HEK293 (cell line): ENCODE results near the gene LAMC3.

ENCODE experiments used
- CTCF ChIA-PET: fragments of 350-600 bp; formaldehyde crosslinking; extraction: SDS; loops from one replicate; lab custom pipeline; 2021; ENCODE audit warnings: antibody characterized with exemption; lab: Yijun Ruan, JAX
- POLR2A ChIA-PET: fragments of 300-600 bp; formaldehyde crosslinking; extraction: SDS; loops from one replicate; lab custom pipeline; 2020; ENCODE audit warnings: antibody characterized with exemption, inconsistent platforms; lab: Yijun Ruan, JAX
- H3K27ac ChIP-seq: fragments of 200-500 bp; sonication (Bioruptor generic); 2 replicates; pipeline ENCODE4 v1.5.1; 2014; ENCODE audit warnings: low read depth, low read length, control low read depth, inconsistent platforms; ENCODE audit errors: extremely low read depth
- H3K36me3 ChIP-seq, 2 experiments: fragments of 200-500 bp in 1 of 2; sonication (Bioruptor generic) in 1 of 2; 1 replicate in 1 of 2; 2 replicates in 1 of 2; pipeline ENCODE4 v1.5.1; 2014 to 2017; ENCODE audit warnings: inconsistent platforms in 2 of 2, low read length in 2 of 2; ENCODE audit not compliant: control insufficient read depth in 2 of 2, insufficient read depth in 1 of 2
- H3K4me1 ChIP-seq: fragments of 200-500 bp; sonication (Bioruptor generic); 2 replicates; pipeline ENCODE4 v1.5.1; 2014; ENCODE audit warnings: mild to moderate bottlenecking, low read length, inconsistent platforms; ENCODE audit not compliant: control insufficient read depth, insufficient read depth
- H3K4me3 ChIP-seq: 2 replicates; pipeline ENCODE4 v1.5.1; 2011; ENCODE audit warnings: low read depth, mild to moderate bottlenecking, control low read depth, low read length, moderate library complexity
- H3K9me3 ChIP-seq: fragments of 200-500 bp; sonication (Bioruptor generic); 2 replicates; pipeline ENCODE4 v1.5.1; 2014; ENCODE audit warnings: low read depth, low read length, inconsistent platforms; ENCODE audit not compliant: control insufficient read depth, insufficient read depth
- BCL11B ChIP-seq: fragments of 450-650 bp; formaldehyde crosslinking; IDR thresholded peaks from 2 replicates; pipeline ENCODE4 v1.5.1; 2016; ENCODE audit warnings: low read depth, missing biosample characterization, missing genetic modification characterization
- KLF16 ChIP-seq: fragments of 450-650 bp; formaldehyde crosslinking; IDR thresholded peaks from 2 replicates; pipeline ENCODE4 v1.5.1; 2017; ENCODE audit warnings: missing biosample characterization, missing genetic modification characterization
- PRDM1 ChIP-seq: fragments of 450-650 bp; formaldehyde crosslinking; IDR thresholded peaks from 2 replicates; pipeline ENCODE4; 2016; ENCODE audit warnings: missing biosample characterization, missing genetic modification characterization
- REPIN1 ChIP-seq: fragments of 450-650 bp; formaldehyde crosslinking; IDR thresholded peaks from 2 replicates; pipeline ENCODE4 v1.5.1; 2017; ENCODE audit warnings: missing biosample characterization, missing genetic modification characterization, low read depth
- SCRT2 ChIP-seq: fragments of 450-650 bp; formaldehyde crosslinking; IDR thresholded peaks from 2 replicates; pipeline ENCODE4 v1.5.1; 2016; ENCODE audit warnings: missing biosample characterization, missing genetic modification characterization
- SETDB1 ChIP-seq: IDR thresholded peaks from one replicate; pipeline ENCODE4 v1.6.1; 2017; ENCODE audit warnings: mild to moderate bottlenecking, low read length, moderate library complexity, mixed read lengths; ENCODE audit not compliant: insufficient read length
- SP7 ChIP-seq: fragments of 450-650 bp; formaldehyde crosslinking; IDR thresholded peaks from 2 replicates; pipeline ENCODE4 v1.5.1; 2016; ENCODE audit warnings: missing biosample characterization, missing genetic modification characterization
- ZBTB7A ChIP-seq: fragments of 450-650 bp; formaldehyde crosslinking; IDR thresholded peaks from 2 replicates; pipeline ENCODE4 v1.5.1; 2016; ENCODE audit warnings: low read depth, missing biosample characterization, missing genetic modification characterization
- ZNF112 ChIP-seq: fragments of 450-650 bp; formaldehyde crosslinking; IDR thresholded peaks from 2 replicates; pipeline ENCODE4 v1.5.0; 2017; ENCODE audit warnings: missing biosample characterization, missing genetic modification characterization
- ZNF114 ChIP-seq: fragments of 450-650 bp; formaldehyde crosslinking; IDR thresholded peaks from 2 replicates; pipeline ENCODE4 v1.5.0; 2017; ENCODE audit warnings: missing biosample characterization, missing genetic modification characterization
- ZNF184 ChIP-seq: fragments of 450-650 bp; IDR thresholded peaks from 2 replicates; pipeline ENCODE4 v1.5.1; 2018; ENCODE audit warnings: missing biosample characterization, mild to moderate bottlenecking, missing genetic modification characterization
- ZNF221 ChIP-seq: fragments of 450-650 bp; formaldehyde crosslinking; IDR thresholded peaks from 2 replicates; pipeline ENCODE4 v1.5.1; 2017; ENCODE audit warnings: missing biosample characterization, missing genetic modification characterization, borderline replicate concordance
- ZNF37A ChIP-seq: fragments of 450-650 bp; IDR thresholded peaks from 2 replicates; pipeline ENCODE4 v1.5.1; 2018; ENCODE audit warnings: missing biosample characterization, missing genetic modification characterization
- ZNF391 ChIP-seq: fragments of 450-650 bp; formaldehyde crosslinking; IDR thresholded peaks from 2 replicates; pipeline ENCODE4 v1.5.1; 2016; ENCODE audit warnings: low read depth, missing biosample characterization, missing genetic modification characterization, borderline replicate concordance
- ZNF423 ChIP-seq: fragments of 450-650 bp; formaldehyde crosslinking; IDR thresholded peaks from 2 replicates; pipeline ENCODE4 v1.5.1; 2016; ENCODE audit warnings: missing biosample characterization, missing genetic modification characterization
- ZNF433 ChIP-seq: fragments of 450-650 bp; formaldehyde crosslinking; IDR thresholded peaks from 2 replicates; pipeline ENCODE4 v1.5.1; 2016; ENCODE audit warnings: missing biosample characterization, missing genetic modification characterization, low read depth
- ZNF501 ChIP-seq: fragments of 450-650 bp; formaldehyde crosslinking; IDR thresholded peaks from 2 replicates; pipeline ENCODE4 v1.5.1; 2016; ENCODE audit warnings: missing biosample characterization, missing genetic modification characterization
- ZNF529 ChIP-seq: fragments of 450-650 bp; formaldehyde crosslinking; IDR thresholded peaks from 2 replicates; pipeline ENCODE4 v1.5.1; 2017; ENCODE audit warnings: missing genetic modification characterization, missing biosample characterization; ENCODE audit not compliant: insufficient replicate concordance
- ZNF596 ChIP-seq: fragments of 450-650 bp; IDR thresholded peaks from 2 replicates; pipeline ENCODE4 v1.5.0; 2018; ENCODE audit warnings: missing biosample characterization, mild to moderate bottlenecking, missing genetic modification characterization, moderate library complexity
- ZNF600 ChIP-seq: fragments of 450-650 bp; formaldehyde crosslinking; IDR thresholded peaks from 2 replicates; pipeline ENCODE4 v1.5.1; 2016; ENCODE audit warnings: missing biosample characterization, missing genetic modification characterization
- ZNF664 ChIP-seq: fragments of 450-650 bp; formaldehyde crosslinking; IDR thresholded peaks from 2 replicates; pipeline ENCODE4 v1.5.1; 2016; ENCODE audit warnings: missing biosample characterization, missing genetic modification characterization
- ZNF677 ChIP-seq: fragments of 450-650 bp; IDR thresholded peaks from 2 replicates; pipeline ENCODE4 v1.5.0; 2018; ENCODE audit warnings: missing biosample characterization, mild to moderate bottlenecking, missing genetic modification characterization, moderate library complexity
- ZNF701 ChIP-seq: fragments of 450-650 bp; formaldehyde crosslinking; IDR thresholded peaks from 2 replicates; pipeline ENCODE4 v1.5.1; 2016; ENCODE audit warnings: missing biosample characterization, missing genetic modification characterization
- ZNF768 ChIP-seq: fragments of 450-650 bp; formaldehyde crosslinking; IDR thresholded peaks from 2 replicates; pipeline ENCODE4 v1.5.1; 2018; ENCODE audit warnings: missing biosample characterization, mild to moderate bottlenecking, missing genetic modification characterization
- ZXDB ChIP-seq: fragments of 450-650 bp; formaldehyde crosslinking; IDR thresholded peaks from 2 replicates; pipeline ENCODE4 v1.5.1; 2016; ENCODE audit warnings: missing biosample characterization, missing genetic modification characterization
- TF ChIP-seq, protein P1 (sequence below): fragments of 450-650 bp; formaldehyde crosslinking; IDR thresholded peaks from 2 replicates; pipeline ENCODE4 v1.5.1; 2016; ENCODE audit warnings: missing biosample characterization, missing genetic modification characterization
- TF ChIP-seq, protein P2 (sequence below): fragments of 450-650 bp; formaldehyde crosslinking; IDR thresholded peaks from 2 replicates; pipeline ENCODE4 v1.5.1; 2016; ENCODE audit warnings: missing biosample characterization, missing genetic modification characterization
- TF ChIP-seq, protein P3 (sequence below): fragments of 450-650 bp; formaldehyde crosslinking; IDR thresholded peaks from 2 replicates; pipeline ENCODE4 v1.5.1; 2016; ENCODE audit warnings: missing biosample characterization, missing genetic modification characterization
- TF ChIP-seq, protein P4 (sequence below): fragments of 450-650 bp; formaldehyde crosslinking; IDR thresholded peaks from 2 replicates; pipeline ENCODE4 v1.5.1; 2016; ENCODE audit warnings: missing biosample characterization, missing genetic modification characterization

The LAMC3 gene

DNA sequence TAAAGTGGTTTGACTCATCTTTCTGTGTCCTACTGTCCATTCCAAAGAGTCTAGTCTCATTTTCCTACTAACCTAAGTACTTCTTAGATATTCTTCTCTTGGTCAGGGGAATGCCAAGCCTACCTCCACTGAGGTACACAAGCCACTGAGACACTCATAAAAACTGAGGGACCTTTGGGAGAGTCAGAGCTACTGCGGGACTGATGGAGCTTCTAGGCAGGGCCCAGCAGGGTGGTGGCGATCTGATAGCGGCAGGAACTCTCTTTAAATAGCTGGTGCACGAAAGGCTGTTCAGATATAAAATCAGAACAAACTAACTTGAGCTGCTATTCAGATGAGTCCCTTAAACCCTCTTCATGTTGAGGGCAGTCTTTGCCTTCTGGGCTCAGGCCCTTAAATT lies 131.1 kb downstream of the LAMC3 start:
- POLR2A ChIA-PET, result interaction anchor here (1.6 kb wide), 1 partner anchor 15 kb away, joined by 7 read pairs; the partner anchor contains the start of gene NUP214
- CTCF ChIA-PET, result interaction anchor here (1.5 kb wide), 1 partner anchor 83 kb away, joined by 5 read pairs; no protein-coding TSS in a partner anchor

DNA sequence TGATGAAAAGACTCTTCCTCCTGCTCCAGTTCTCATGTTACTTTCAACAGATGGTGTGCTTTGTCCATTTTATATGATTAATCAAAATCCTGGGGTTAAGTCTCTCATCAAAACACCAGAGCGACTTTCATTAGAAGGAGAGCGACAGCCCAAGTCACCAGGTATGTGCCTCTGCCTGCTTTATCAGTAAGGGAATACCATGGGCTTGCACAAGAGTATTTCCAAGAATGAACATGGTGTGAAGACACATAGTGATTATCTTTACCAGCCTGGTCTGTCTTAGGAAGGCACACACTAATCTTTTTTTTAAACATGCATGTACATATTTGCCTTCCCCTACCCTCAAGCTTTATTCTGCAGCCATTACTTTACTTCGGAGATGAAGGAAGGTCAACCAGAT lies 131.6 kb downstream of the LAMC3 start:
- Histone ChIP-seq H3K4me1 (no peaks in the 10 kb centered on the region), H3K36me3 (peaks cover 4 to 94% of the 10 kb centered on the region in 2 experiments), H3K4me3 (no peak overlapping the region), H3K9me3 (no peaks in the 10 kb centered on the region), H3K27ac (no peak overlapping the region)
- ChIA-PET CTCF (no interaction called here), POLR2A (interaction anchor here (1.6 kb wide), 1 partner anchor 15 kb away, joined by 7 read pairs; the partner anchor contains the start of gene NUP214)
- no peak for TF ChIP-seq ZNF221 (tag by site-specific recombination)
- no peak for TF ChIP-seq ZNF112 (tag by site-specific recombination)
- no peak for TF ChIP-seq SETDB1
- TF ChIP-seq REPIN1 (tag by site-specific recombination), result no peak
- no peak for TF ChIP-seq KLF16 (tag by site-specific recombination)
- TF ChIP-seq ZNF433 (tag by site-specific recombination), result no peak
- no peak for TF ChIP-seq ZNF114 (tag by site-specific recombination)
- TF ChIP-seq BCL11B (tag by site-specific recombination), result no peak
- TF ChIP-seq PRDM1 (tag by site-specific recombination), result no peak
- no peak for TF ChIP-seq ZBTB7A (tag by site-specific recombination)
- TF ChIP-seq ZNF391 (tag by site-specific recombination), result no peak
- TF ChIP-seq ZXDB (tag by site-specific recombination), result no peak
- TF ChIP-seq ZNF600 (tag by site-specific recombination), result no peak
- TF ChIP-seq ZNF677 (tag by site-specific recombination), result no peak
- TF ChIP-seq, protein P1, sequence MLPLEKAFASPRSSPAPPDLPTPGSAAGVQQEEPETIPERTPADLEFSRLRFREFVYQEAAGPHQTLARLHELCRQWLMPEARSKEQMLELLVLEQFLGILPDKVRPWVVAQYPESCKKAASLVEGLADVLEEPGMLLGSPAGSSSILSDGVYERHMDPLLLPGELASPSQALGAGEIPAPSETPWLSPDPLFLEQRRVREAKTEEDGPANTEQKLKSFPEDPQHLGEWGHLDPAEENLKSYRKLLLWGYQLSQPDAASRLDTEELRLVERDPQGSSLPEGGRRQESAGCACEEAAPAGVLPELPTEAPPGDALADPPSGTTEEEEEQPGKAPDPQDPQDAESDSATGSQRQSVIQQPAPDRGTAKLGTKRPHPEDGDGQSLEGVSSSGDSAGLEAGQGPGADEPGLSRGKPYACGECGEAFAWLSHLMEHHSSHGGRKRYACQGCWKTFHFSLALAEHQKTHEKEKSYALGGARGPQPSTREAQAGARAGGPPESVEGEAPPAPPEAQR (tag by site-specific recombination), result no peak

More for the DNA sequence above, 131.1 kb downstream of the LAMC3 start:
- TF ChIP-seq ZNF423 (tag by site-specific recombination), result no peak
- no peak for TF ChIP-seq ZNF701 (tag by site-specific recombination)
- TF ChIP-seq ZNF529 (tag by site-specific recombination), result no peak
- TF ChIP-seq, protein P2, sequence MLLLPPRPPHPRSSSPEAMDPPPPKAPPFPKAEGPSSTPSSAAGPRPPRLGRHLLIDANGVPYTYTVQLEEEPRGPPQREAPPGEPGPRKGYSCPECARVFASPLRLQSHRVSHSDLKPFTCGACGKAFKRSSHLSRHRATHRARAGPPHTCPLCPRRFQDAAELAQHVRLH, result no peak
- TF ChIP-seq ZNF501, result no peak
- TF ChIP-seq ZNF768 (tag by site-specific recombination), result no peak
- no peak for TF ChIP-seq BCL11B (tag by site-specific recombination)
- TF ChIP-seq ZXDB (tag by site-specific recombination), result no peak
- TF ChIP-seq, protein P3, sequence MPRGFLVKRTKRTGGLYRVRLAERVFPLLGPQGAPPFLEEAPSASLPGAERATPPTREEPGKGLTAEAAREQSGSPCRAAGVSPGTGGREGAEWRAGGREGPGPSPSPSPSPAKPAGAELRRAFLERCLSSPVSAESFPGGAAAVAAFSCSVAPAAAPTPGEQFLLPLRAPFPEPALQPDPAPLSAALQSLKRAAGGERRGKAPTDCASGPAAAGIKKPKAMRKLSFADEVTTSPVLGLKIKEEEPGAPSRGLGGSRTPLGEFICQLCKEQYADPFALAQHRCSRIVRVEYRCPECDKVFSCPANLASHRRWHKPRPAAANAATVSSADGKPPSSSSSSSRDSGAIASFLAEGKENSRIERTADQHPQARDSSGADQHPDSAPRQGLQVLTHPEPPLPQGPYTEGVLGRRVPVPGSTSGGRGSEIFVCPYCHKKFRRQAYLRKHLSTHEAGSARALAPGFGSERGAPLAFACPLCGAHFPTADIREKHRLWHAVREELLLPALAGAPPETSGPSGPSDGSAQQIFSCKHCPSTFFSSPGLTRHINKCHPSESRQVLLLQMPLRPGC (tag by site-specific recombination), result no peak
- TF ChIP-seq, protein P4, sequence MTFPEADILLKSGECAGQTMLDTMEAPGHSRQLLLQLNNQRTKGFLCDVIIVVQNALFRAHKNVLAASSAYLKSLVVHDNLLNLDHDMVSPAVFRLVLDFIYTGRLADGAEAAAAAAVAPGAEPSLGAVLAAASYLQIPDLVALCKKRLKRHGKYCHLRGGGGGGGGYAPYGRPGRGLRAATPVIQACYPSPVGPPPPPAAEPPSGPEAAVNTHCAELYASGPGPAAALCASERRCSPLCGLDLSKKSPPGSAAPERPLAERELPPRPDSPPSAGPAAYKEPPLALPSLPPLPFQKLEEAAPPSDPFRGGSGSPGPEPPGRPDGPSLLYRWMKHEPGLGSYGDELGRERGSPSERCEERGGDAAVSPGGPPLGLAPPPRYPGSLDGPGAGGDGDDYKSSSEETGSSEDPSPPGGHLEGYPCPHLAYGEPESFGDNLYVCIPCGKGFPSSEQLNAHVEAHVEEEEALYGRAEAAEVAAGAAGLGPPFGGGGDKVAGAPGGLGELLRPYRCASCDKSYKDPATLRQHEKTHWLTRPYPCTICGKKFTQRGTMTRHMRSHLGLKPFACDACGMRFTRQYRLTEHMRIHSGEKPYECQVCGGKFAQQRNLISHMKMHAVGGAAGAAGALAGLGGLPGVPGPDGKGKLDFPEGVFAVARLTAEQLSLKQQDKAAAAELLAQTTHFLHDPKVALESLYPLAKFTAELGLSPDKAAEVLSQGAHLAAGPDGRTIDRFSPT, result no peak
- TF ChIP-seq SCRT2 (tag by site-specific recombination), result no peak
- no peak for TF ChIP-seq SP7
- no peak for TF ChIP-seq ZNF37A (tag by site-specific recombination)
- no peak for TF ChIP-seq ZNF184 (tag by site-specific recombination)
- TF ChIP-seq ZNF391 (tag by site-specific recombination), result no peak
- no peak for TF ChIP-seq ZNF664
- no peak for TF ChIP-seq ZNF596 (tag by site-specific recombination)
- TF ChIP-seq, all 188 proteins: peak for 0
- no peaks in the 10 kb centered on the region for H3K9me3 ChIP-seq
- H3K27ac ChIP-seq, result no peak overlapping the region
- H3K36me3 ChIP-seq, result peaks cover 5 to 94% of the 10 kb centered on the region in 2 experiments
- no peaks in the 10 kb centered on the region for H3K4me1 ChIP-seq
- no peak overlapping the region for H3K4me3 ChIP-seq
